Measurements from ENCODE around the gene SLC4A11.

- no peak for TF ChIP-seq CTCF (IDR thresholded peaks at IDR 0.05; ENCODE audit: low read depth, low read length)
- TF ChIP-seq MAX (IDR thresholded peaks at IDR 0.05; ENCODE audit: low read depth, low read length): no peak
- TF ChIP-seq POLR2A (IDR thresholded peaks at IDR 0.05; ENCODE audit: extremely low read depth, insufficient read length): no peak
- TF ChIP-seq MYC (IDR thresholded peaks at IDR 0.05; ENCODE audit: low read depth, low read length): no peak
These were observed 6.7 kb upstream of the SLC4A11 start for GRCh38 chr20:3245711-3246110.
